HK-2 (cell line): ENCODE results near the gene ETAA1.

Source experiments
- DNase-seq: peaks from one replicate; pipeline ENCODE4 v3.0.0-alpha.2; 2018; ENCODE audit not compliant: unreplicated experiment

ETAA1 gene

GRCh38 chr2:67437114-67437513 lies 40.0 kb downstream of the ETAA1 start:
- no peak for DNase-seq

DNA sequence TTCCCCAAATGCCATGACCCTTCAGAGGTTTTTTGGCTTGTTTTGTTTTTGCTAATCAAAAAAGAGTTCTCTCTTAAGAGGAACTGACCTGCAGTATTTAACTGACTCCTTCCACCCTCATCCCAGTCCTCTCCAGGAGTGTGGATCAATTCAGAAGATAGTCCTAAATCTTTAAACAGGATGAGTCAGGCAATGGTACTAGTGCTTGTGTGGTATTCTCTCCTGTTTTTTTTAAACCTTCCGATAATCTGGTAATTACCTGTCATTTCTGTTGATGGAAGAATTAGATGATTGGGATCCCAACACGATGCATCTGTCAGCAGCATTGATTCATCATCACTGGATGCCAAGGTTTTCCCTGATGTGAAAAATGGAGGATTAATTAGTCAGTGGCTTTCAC lies 41.2 kb downstream of the ETAA1 start:
- DNase-seq: no peak

GRCh38 chr2:67445652-67446268 lies 48.6 kb downstream of the ETAA1 start:
- DNase-seq: no peak

DNA sequence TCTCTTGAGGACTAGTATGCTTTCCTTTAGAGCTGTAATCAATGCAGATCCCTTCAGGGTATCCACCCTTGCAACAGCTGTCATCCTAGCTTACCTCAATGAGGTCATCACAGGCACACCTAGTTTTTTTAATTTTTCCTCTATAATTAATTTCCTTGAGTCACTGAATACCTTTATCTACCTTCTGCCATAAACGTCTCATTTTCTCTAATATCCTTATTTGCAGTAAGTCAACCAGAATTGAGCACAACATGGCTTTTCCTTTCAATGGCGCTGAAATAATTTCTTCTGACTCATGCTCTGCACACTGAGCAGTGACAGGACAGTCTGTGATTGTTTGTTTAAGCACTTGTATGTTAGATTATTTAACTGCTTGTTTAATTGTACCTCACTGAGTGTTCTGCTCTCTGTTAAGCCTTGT lies 49.4 kb downstream of the ETAA1 start:
- no peak for DNase-seq

GRCh38 chr2:67448648-67449047 lies 51.5 kb downstream of the ETAA1 start:
- no peak for DNase-seq

DNA sequence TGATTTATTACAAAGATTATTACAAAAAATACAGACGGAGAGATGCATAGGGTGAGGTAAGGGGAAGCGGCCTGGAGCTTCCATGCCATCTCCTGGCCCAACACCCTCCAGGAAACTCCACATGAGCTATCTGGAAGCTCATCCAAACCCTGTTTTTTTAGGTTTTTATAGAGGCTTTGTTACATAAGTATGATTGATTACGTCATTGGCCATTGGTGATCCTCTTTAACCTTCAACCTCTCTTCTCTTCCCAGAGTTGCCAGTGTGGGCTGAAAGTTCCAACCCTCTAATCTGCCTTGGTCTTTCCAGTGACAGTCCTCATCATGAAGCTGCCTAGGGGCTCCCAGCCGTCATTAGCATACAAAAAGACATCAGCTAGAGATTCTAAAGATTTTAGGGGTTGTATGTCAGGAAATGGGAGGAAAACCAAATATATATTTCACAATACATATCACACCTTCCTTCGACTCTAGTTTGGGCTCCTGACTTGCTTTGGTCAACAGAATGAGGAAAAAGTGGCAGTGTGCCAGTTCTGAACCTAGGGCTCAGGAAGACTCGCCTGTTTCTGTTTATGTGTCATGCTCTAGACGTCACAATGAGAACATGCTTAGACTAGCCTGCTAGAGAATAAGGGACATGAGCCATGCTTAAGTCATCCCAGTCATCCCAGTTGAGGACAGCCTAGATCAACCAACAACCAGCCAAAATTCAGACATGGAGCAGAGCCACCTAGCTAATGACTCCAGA lies 54.1 kb downstream of the ETAA1 start:
- DNase-seq: peak; percentile 32

DNA sequence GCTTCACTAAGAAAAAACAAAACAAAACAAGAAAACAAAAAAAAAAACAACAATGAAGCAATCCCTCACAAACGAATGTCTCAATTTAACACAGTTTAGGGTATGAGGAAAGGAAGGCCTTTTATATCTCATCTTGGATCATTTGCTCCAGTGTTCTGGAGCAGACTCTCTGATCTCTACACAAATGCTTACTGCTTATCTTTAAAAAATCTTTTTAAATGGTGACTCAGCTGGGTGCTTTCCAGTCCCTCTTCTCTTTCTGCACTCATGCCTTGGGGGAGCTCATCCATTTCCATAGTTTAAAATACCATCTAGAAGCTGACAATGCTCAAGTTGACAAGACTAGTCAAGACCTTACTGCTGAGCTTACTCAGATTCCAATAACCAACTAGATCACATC lies 56.2 kb downstream of the ETAA1 start:
- DNase-seq: no peak

DNA sequence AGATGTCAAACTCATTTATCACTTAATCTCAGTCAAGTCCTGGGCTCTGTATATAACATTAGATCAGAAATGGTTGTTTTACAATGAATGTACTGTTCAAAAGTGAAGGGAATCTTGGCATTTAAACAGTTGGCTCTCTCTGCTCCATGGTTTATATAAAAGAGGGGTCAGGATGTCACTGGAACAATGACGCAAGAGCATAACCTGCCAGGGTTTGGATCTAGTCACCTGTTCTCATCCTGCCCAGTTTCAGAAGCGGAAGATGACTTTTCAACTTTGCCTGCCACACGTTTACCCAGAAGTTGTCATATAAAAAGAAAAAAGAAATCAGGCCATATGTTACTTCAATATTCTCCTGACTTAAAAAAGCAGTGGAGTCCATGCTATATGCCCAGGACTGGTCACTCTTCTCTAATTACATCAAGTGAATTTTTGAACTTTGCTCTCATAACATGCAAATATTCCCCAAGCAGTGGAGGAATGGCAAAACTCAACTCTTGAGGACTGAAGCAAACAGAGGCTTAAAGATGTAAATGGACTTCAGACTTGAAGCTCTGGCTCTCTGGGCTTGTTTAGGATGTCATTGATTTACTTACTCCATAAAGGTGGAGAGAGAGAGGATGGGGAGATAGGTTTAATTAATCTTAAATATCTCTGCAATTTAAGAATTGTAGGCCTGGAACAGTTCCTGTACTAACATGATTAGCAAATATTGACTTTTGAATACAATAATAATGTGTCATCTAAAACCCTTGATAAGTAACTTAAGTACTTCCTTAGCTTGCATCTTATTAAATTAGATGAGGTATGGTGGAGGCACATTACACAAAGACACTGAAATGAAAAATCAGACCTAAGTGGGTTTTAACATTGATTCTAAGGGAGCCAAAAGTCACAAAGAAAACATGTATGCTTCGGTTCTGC lies 58.3 kb downstream of the ETAA1 start:
- no peak for DNase-seq

GRCh38 chr2:67456428-67456827 lies 59.3 kb downstream of the ETAA1 start:
- DNase-seq: no peak

- DNase-seq: no peak
Observed at GRCh38 chr2:67457699-67458098, 60.6 kb downstream of the ETAA1 start.

GRCh38 chr2:67459761-67460160 lies 62.6 kb downstream of the ETAA1 start:
- DNase-seq: no peak
